ENCODE measurements around the gene DIP2C.

GRCh38 chr10:514137-514671 lies 175.3 kb downstream of the DIP2C start:
- TF ChIP-seq CTCF (IDR thresholded peaks at IDR 0.05) (no peak), POLR2A (IDR thresholded peaks at IDR 0.05) (no peak), POLR2AphosphoS5 (IDR thresholded peaks at IDR 0.05) (no peak), EP300 (IDR thresholded peaks at IDR 0.05; ENCODE audit: low read depth) (no peak)

Measured in transverse colon (tissue), 4 donors.